WTC11 (cell line): ENCODE data around the gene SNX21.
"Not testable (repeated sequence)": the region's sequence is repeated elsewhere in the genome, so short reads cannot be mapped to it uniquely, and the experiment has no call there.

Source experiments
- ATF1 ChIP-seq: sonication (generic); formaldehyde crosslinking; IDR thresholded peaks from 2 replicates; pipeline ENCODE4 v1.8.1; 2023; ENCODE audit warnings: mild to moderate bottlenecking, moderate library complexity, missing genetic modification reagents
- CBFB ChIP-seq: sonication (generic); formaldehyde crosslinking; IDR thresholded peaks from 2 replicates; pipeline ENCODE4 v1.8.1; 2022; ENCODE audit warnings: mild to moderate bottlenecking, low read depth, missing genetic modification reagents
- FOXK1 ChIP-seq: sonication (generic); formaldehyde crosslinking; IDR thresholded peaks from 2 replicates; pipeline ENCODE4 v1.8.0; 2022; ENCODE audit warnings: mild to moderate bottlenecking, moderate library complexity, missing genetic modification reagents
- GABPB1 ChIP-seq: sonication (generic); formaldehyde crosslinking; IDR thresholded peaks from 2 replicates; pipeline ENCODE4 v1.8.1; 2023; ENCODE audit warnings: mild to moderate bottlenecking, missing genetic modification reagents
- SMAD3 ChIP-seq: sonication (generic); formaldehyde crosslinking; IDR thresholded peaks from 2 replicates; pipeline ENCODE4 v1.8.0; 2022; ENCODE audit warnings: missing genetic modification reagents, mild to moderate bottlenecking, borderline replicate concordance
- TEAD4 ChIP-seq: sonication (generic); formaldehyde crosslinking; IDR thresholded peaks from 2 replicates; pipeline ENCODE4 v1.8.0; 2022; ENCODE audit warnings: mild to moderate bottlenecking, missing genetic modification reagents
- ZNF416 ChIP-seq: fragments of 250-450 bp; sonication (Bioruptor Pico); IDR thresholded peaks from 2 replicates; pipeline ENCODE4 v1.9.0; 2021; ENCODE audit warnings: mild to moderate bottlenecking, inconsistent platforms
- TF ChIP-seq, protein P1 (sequence below): sonication (generic); formaldehyde crosslinking; IDR thresholded peaks from 2 replicates; pipeline ENCODE4 v1.8.1; 2023; ENCODE audit warnings: mild to moderate bottlenecking, missing genetic modification reagents, moderate library complexity
- TF ChIP-seq, protein P2 (sequence below): fragments of 200-600 bp; IDR thresholded peaks from 2 replicates; pipeline ENCODE4 v1.8.0; 2022; ENCODE audit warnings: antibody characterized with exemption
- TF ChIP-seq, protein P3 (sequence below): sonication (generic); formaldehyde crosslinking; IDR thresholded peaks from 2 replicates; pipeline ENCODE4 v1.8.1; 2022; ENCODE audit warnings: low read depth, missing genetic modification reagents, borderline replicate concordance
- TF ChIP-seq, protein P4 (sequence below): sonication (generic); formaldehyde crosslinking; IDR thresholded peaks from 2 replicates; pipeline ENCODE4 v1.8.0; 2022; ENCODE audit warnings: mild to moderate bottlenecking, missing genetic modification reagents
- TF ChIP-seq, protein P5 (sequence below): sonication (generic); formaldehyde crosslinking; IDR thresholded peaks from 2 replicates; pipeline ENCODE4 v1.8.0; 2022; ENCODE audit warnings: mild to moderate bottlenecking, missing genetic modification reagents
- TF ChIP-seq, protein P6 (sequence below): sonication (generic); formaldehyde crosslinking; IDR thresholded peaks from 2 replicates; pipeline ENCODE4 v1.8.1; 2022; ENCODE audit warnings: mild to moderate bottlenecking, moderate library complexity, missing genetic modification reagents

DNA sequence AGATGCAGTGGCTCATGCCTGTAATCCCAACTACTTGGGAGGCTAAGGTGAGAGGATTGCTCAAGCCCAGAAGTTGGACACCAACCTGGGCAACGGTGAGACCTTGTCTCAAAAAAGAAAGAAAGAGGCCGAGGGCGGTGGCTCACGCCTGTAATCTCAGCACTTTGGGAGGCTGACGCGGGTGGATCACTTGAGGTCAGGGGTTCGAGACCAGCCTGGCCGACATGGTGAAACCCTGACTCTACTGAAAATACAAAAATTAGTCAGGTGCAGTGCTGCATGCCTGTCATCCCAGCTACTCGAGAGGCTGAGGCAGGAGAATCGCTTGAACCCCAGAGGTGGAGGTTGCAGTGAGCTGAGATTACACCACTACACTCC, 40.5 kb downstream of the SNX21 start:
- TF ChIP-seq, protein P1, sequence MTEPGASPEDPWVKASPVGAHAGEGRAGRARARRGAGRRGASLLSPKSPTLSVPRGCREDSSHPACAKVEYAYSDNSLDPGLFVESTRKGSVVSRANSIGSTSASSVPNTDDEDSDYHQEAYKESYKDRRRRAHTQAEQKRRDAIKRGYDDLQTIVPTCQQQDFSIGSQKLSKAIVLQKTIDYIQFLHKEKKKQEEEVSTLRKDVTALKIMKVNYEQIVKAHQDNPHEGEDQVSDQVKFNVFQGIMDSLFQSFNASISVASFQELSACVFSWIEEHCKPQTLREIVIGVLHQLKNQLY (CRISPR knock-in tag), result not testable (repeated sequence)
- TF ChIP-seq, protein P2, sequence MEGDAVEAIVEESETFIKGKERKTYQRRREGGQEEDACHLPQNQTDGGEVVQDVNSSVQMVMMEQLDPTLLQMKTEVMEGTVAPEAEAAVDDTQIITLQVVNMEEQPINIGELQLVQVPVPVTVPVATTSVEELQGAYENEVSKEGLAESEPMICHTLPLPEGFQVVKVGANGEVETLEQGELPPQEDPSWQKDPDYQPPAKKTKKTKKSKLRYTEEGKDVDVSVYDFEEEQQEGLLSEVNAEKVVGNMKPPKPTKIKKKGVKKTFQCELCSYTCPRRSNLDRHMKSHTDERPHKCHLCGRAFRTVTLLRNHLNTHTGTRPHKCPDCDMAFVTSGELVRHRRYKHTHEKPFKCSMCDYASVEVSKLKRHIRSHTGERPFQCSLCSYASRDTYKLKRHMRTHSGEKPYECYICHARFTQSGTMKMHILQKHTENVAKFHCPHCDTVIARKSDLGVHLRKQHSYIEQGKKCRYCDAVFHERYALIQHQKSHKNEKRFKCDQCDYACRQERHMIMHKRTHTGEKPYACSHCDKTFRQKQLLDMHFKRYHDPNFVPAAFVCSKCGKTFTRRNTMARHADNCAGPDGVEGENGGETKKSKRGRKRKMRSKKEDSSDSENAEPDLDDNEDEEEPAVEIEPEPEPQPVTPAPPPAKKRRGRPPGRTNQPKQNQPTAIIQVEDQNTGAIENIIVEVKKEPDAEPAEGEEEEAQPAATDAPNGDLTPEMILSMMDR, result not testable (repeated sequence)
- TF ChIP-seq, protein P3, sequence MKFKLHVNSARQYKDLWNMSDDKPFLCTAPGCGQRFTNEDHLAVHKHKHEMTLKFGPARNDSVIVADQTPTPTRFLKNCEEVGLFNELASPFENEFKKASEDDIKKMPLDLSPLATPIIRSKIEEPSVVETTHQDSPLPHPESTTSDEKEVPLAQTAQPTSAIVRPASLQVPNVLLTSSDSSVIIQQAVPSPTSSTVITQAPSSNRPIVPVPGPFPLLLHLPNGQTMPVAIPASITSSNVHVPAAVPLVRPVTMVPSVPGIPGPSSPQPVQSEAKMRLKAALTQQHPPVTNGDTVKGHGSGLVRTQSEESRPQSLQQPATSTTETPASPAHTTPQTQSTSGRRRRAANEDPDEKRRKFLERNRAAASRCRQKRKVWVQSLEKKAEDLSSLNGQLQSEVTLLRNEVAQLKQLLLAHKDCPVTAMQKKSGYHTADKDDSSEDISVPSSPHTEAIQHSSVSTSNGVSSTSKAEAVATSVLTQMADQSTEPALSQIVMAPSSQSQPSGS (CRISPR knock-in tag), result not testable (repeated sequence)
- TF ChIP-seq, protein P4, sequence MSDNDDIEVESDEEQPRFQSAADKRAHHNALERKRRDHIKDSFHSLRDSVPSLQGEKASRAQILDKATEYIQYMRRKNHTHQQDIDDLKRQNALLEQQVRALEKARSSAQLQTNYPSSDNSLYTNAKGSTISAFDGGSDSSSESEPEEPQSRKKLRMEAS (CRISPR knock-in tag), result not testable (repeated sequence)
- TF ChIP-seq ATF1 (CRISPR knock-in tag); FOXK1 (CRISPR knock-in tag); ZNF416; GABPB1 (CRISPR knock-in tag); CBFB; TEAD4 (CRISPR knock-in tag); SMAD3: not testable (repeated sequence)
- TF ChIP-seq, protein P5, sequence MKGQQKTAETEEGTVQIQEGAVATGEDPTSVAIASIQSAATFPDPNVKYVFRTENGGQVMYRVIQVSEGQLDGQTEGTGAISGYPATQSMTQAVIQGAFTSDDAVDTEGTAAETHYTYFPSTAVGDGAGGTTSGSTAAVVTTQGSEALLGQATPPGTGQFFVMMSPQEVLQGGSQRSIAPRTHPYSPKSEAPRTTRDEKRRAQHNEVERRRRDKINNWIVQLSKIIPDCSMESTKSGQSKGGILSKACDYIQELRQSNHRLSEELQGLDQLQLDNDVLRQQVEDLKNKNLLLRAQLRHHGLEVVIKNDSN (CRISPR knock-in tag), result not testable (repeated sequence)
- TF ChIP-seq, protein P6, sequence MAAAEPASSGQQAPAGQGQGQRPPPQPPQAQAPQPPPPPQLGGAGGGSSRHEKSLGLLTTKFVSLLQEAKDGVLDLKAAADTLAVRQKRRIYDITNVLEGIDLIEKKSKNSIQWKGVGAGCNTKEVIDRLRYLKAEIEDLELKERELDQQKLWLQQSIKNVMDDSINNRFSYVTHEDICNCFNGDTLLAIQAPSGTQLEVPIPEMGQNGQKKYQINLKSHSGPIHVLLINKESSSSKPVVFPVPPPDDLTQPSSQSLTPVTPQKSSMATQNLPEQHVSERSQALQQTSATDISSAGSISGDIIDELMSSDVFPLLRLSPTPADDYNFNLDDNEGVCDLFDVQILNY, result not testable (repeated sequence)
